PC-3 (cell line): ENCODE data around the gene YEATS4.

Source experiments
- EZH2 ChIP-seq: fragments of 300-600 bp; sonication (generic); IDR thresholded peaks from one replicate; pipeline ENCODE4 v1.6.1; 2017; ENCODE audit warnings: antibody characterized with exemption, mild to moderate bottlenecking, low read length; ENCODE audit not compliant: unreplicated experiment
- EZH2phosphoT487 ChIP-seq: fragments of 300-600 bp; sonication (generic); IDR thresholded peaks from 2 replicates; pipeline ENCODE4 v1.6.1; 2018; ENCODE audit warnings: mild to moderate bottlenecking, antibody characterized with exemption, low read length, borderline replicate concordance
- TF ChIP-seq, protein P1 (sequence below): fragments of 300-600 bp; sonication (generic); conservative IDR thresholded peaks from 2 replicates; pipeline ENCODE4 v1.5.1; 2017; ENCODE audit warnings: antibody characterized with exemption, low read depth, mild to moderate bottlenecking, low read length

DNA sequence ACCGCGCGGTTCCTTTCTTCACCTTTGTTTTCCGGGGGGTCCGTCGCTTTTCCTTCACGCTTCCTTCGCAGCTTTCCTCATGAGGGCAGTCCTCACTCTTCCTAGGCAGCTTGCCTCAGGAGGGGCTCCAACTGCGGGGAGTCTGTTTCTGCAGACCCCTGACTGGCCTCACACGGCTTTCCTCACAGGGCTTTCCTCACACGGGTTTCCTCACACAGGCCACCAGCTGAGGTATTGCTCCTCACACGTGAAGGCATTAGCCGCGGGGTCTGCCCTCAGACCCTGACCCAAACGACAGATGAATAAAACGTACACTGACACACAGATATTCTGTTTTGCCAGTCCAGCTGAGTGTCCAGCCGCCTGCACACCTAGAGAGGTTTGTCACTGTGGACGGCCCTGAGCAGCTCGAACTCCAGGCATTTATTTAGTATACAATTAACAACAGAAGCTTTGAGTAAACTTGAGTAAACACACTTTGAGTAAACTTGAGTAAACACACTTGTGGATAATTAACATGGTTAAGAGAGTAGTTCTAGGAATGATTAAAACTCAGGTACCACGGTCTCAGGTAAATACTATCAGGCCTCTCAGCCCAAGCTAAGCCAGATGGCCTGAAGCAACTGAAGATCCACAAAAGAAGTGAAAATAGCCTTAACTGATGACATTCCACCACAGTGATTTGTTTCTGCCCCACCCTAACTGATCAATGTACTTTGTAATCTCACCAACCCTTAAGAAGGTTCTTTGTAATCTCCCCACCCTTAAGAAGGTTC lies 27.4 kb upstream of the YEATS4 start:
- TF ChIP-seq, protein P1, sequence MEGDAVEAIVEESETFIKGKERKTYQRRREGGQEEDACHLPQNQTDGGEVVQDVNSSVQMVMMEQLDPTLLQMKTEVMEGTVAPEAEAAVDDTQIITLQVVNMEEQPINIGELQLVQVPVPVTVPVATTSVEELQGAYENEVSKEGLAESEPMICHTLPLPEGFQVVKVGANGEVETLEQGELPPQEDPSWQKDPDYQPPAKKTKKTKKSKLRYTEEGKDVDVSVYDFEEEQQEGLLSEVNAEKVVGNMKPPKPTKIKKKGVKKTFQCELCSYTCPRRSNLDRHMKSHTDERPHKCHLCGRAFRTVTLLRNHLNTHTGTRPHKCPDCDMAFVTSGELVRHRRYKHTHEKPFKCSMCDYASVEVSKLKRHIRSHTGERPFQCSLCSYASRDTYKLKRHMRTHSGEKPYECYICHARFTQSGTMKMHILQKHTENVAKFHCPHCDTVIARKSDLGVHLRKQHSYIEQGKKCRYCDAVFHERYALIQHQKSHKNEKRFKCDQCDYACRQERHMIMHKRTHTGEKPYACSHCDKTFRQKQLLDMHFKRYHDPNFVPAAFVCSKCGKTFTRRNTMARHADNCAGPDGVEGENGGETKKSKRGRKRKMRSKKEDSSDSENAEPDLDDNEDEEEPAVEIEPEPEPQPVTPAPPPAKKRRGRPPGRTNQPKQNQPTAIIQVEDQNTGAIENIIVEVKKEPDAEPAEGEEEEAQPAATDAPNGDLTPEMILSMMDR = no peak
- TF ChIP-seq EZH2phosphoT487 (no peak), EZH2 (no peak)
